Psoas muscle (tissue), 8 donors: ENCODE results near the gene AP1M1. TPM values are rescaled to one million over a fixed set of nuclear protein-coding genes. Genes with fewer than 3 reads are reported as not detected.

Experiments
- ATAC-seq, 4 donors: fragments of 200-7000 bp; cut with Tn5 transposase; one replicate each; pipeline ENCODE4 v1.9.1; 2020; ENCODE audit warnings: moderate library complexity in 3 of 4, mild to moderate bottlenecking in 2 of 4
- DNase-seq, 2 donors: peaks; one replicate each; pipeline ENCODE4 v3.0.0-alpha.2; 2020
- H3K27ac ChIP-seq: fragments of 200-600 bp; one replicate; pipeline ENCODE4 v1.8.0; 2022
- H3K27me3 ChIP-seq, 3 donors: fragments of 200-600 bp in 1 of 3; one replicate each; pipeline versions ENCODE4 v1.6.1 to v1.8.0; 2013 to 2022; ENCODE audit warnings: low read length in 2 of 3, mild to moderate bottlenecking in 2 of 3, moderate library complexity in 1 of 3; ENCODE audit not compliant: insufficient read depth in 3 of 3
- H3K36me3 ChIP-seq, 2 donors: fragments of 200-600 bp in 1 of 2; one replicate each; pipeline versions ENCODE4 v1.6.1 to v1.8.0; 2013 to 2022; ENCODE audit warnings: low read depth in 1 of 2, mild to moderate bottlenecking in 1 of 2, moderate library complexity in 1 of 2; ENCODE audit not compliant: insufficient read depth in 1 of 2
- H3K4me1 ChIP-seq: fragments of 200-600 bp; one replicate; pipeline ENCODE4 v1.8.0; 2022
- H3K4me3 ChIP-seq: fragments of 200-600 bp; one replicate; pipeline ENCODE4 v1.8.0; 2022; ENCODE audit warnings: mild to moderate bottlenecking
- H3K9me3 ChIP-seq: fragments of 200-600 bp; one replicate; pipeline ENCODE4 v1.8.0; 2022
- CTCF ChIP-seq: fragments of 200-600 bp; IDR thresholded peaks from one replicate; pipeline ENCODE4 v1.8.0; 2022; ENCODE audit warnings: antibody characterized with exemption
- WGBS, 3 donors: extraction: QIAGEN DNeasy Blood & Tissue Kit; methylation state at CpG; one replicate each; pipeline versions ENCODE4 v1.1.6 to v1.1.7; 2013; 5-methylcytosine and 5-hydroxymethylcytosine counted together
- intact Hi-C, 2 donors: fragments of 100-400 bp; cut with DNase I; formaldehyde crosslinking; loops; one replicate each; pipeline versions ENCODE4 v1.11.0 to v1.14.2; 2022
- polyA plus RNA-seq, 3 donors: library from polyadenylated mRNA; stranded (reverse); fragments of 200-250 nt; gene quantifications; one replicate each; pipeline ENCODE4 v1.2.3, GENCODE V29; 2013
- total RNA-seq, 4 donors: library from RNA; stranded (reverse); fragmentation: NEBNext Ultra II Directional in 2 of 4; extraction: Animal tissue kit (Norgen Biotek cat#: 25700) in 2 of 4; gene quantifications; one replicate each; pipeline versions ENCODE4 v1.2.1 to v1.2.4, GENCODE V29; 2021 to 2023
- donor health status: healthy with polysubstance abuse.
- donor health status: DM: no; HTN: no; CAD: no; lungs with moderate emphysema.
- donor health status: Bipolar disorder and iron deficiency.
- donor health status: healthy.
- donor health status: DM: yes; HTN: yes; CAD: no.
- donor health status: DM: no; HTN: no; CAD: no.
- donor health status: DM: no; HTN: no; CAD: no.
- donor health status: DM: yes; HTN: yes; CAD: no.

AP1M1 gene
- total and polyA plus RNA-seq, 7 donors: 40.5 to 102 (median 51.0) TPM

- no peaks in the 10 kb centered on the region for H3K4me1 ChIP-seq
- no peak for TF ChIP-seq CTCF
- DNase-seq (no peak), ATAC-seq (no peak)
- H3K27me3 ChIP-seq: peaks cover 0 to 3% (median 0%) of the 10 kb centered on the region in 3 donors
- H3K27ac ChIP-seq: no peak overlapping the region
- H3K9me3 ChIP-seq: no peaks in the 10 kb centered on the region
- H3K36me3 ChIP-seq: no peaks in the 10 kb centered on the region
- no peak overlapping the region for H3K4me3 ChIP-seq
- WGBS, 3 donors: 74 to 83% (median 78%) methylated on average over 1 of the region's 1 CpG
- intact Hi-C loops: no loop called here
Observed at GRCh38 chr19:16155128-16155527, 42.6 kb upstream of the AP1M1 start.

DNA sequence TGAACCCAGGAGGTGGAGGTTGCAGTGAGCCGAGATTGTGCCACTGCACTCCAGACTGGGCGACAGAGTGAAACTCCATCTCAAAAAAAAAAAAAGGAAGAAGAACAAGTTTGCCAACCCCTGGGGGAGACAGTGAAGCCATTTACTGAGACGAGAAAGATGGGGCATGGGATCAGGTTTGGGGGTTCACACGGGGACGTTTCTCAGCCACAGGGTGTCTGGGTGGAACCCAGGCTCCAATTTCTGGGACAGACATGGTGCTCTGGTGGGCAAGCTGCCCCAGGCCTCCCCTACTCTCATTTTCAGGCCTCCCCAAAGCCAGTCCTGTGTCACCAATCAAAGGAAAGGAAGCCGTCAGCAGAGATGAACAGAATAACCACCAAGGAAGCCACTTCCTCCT, 40.8 kb upstream of the AP1M1 start:
- Histone ChIP-seq H3K27ac (no peak overlapping the region), H3K27me3 (peaks cover 0 to 3% (median 0%) of the 10 kb centered on the region in 3 donors), H3K9me3 (no peaks in the 10 kb centered on the region), H3K4me1 (no peaks in the 10 kb centered on the region), H3K36me3 (no peaks in the 10 kb centered on the region), H3K4me3 (no peak overlapping the region)
- no peak for DNase-seq
- intact Hi-C loops: no loop called here
- TF ChIP-seq CTCF: no peak
- no peak for ATAC-seq
- WGBS, 3 donors: 72 to 73% (median 72%) methylated on average over 6 of the region's 6 CpGs

- Histone ChIP-seq H3K36me3 (no peaks in the 10 kb centered on the region), H3K4me1 (no peaks in the 10 kb centered on the region), H3K27ac (no peak overlapping the region), H3K27me3 (peaks cover 0 to 3% (median 0%) of the 10 kb centered on the region in 3 donors), H3K4me3 (no peak overlapping the region), H3K9me3 (no peaks in the 10 kb centered on the region)
- no peak for TF ChIP-seq CTCF
- intact Hi-C loops: no loop called here
- ATAC-seq: no peak
- DNase-seq: no peak
- 68 to 81% (median 73%) methylated on average over 10 of the region's 10 CpGs for WGBS, 3 donors
Observed at GRCh38 chr19:16157601-16158000, 40.1 kb upstream of the AP1M1 start.

DNA sequence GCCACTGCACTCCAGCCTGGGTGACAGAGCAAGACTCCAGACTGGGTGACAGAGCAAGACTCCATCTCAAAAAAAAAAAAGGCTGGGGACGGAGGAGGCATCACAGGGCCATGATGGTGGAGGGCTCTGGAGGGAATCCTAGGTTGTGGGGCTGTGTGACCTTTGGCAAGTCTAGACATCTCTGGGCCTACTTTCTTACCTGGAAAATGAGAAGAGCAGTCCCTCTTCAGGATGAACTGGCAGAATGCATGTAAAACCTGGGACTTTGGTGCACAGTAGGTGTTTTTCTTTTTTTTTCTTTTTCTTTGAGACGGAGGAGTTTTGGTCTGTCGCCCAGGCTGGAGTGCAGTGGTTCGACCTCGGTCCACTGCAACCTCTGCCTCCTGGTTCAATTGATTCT, 38.1 kb upstream of the AP1M1 start:
- intact Hi-C loops: no loop called here
- no peaks in the 10 kb centered on the region for H3K4me1 ChIP-seq
- WGBS, 3 donors: 81 to 94% (median 84%) methylated on average over 5 of the region's 5 CpGs
- no peak overlapping the region for H3K27ac ChIP-seq
- no peak for TF ChIP-seq CTCF
- H3K9me3 ChIP-seq: no peaks in the 10 kb centered on the region
- no peaks in the 10 kb centered on the region for H3K36me3 ChIP-seq
- no peak for DNase-seq
- H3K4me3 ChIP-seq: no peak overlapping the region
- ATAC-seq: no peak
- peaks cover 0 to 3% (median 0%) of the 10 kb centered on the region in 3 donors for H3K27me3 ChIP-seq

DNA sequence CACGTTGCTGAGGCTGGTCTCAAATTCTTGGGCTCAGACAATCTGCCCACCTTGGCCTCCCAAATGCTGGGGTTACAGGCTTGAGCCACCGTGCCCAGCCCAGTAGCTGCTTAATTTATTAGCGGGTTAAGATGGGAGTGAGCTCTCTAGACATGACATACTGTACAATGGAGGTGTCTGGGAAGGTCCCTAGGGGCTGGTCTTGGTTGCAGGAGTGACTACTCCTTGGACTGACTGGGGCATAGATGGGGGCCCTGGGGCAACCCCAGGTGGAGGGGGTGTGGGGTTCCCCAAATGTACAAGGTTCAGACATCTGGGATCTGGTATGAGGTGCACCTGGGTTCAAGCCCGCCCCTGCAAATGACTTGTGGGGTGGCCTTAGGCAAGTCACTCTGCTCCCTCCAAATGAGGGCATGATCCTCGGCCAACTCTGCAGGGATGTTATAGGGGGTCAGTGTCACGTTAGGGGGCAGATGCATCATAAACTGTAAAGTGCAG, 37.2 kb upstream of the AP1M1 start:
- H3K4me1 ChIP-seq: no peaks in the 10 kb centered on the region
- H3K4me3 ChIP-seq: no peak overlapping the region

More for the DNA sequence above, 37.2 kb upstream of the AP1M1 start:
- Histone ChIP-seq H3K9me3 (no peaks in the 10 kb centered on the region), H3K27me3 (peaks cover 0 to 3% (median 0%) of the 10 kb centered on the region in 3 donors), H3K27ac (no peak overlapping the region), H3K36me3 (no peaks in the 10 kb centered on the region)
- ATAC-seq (no peak), DNase-seq (no peak)
- intact Hi-C loops: no loop called here
- no peak for TF ChIP-seq CTCF
- WGBS, 3 donors: 58 to 72% (median 60%) methylated on average over 6 of the region's 6 CpGs
